Upper lobe of left lung (tissue), 6 donors: ENCODE measurements around the gene BCDIN3D. TPM values are rescaled to one million over a fixed set of nuclear protein-coding genes. Genes with fewer than 3 reads are reported as not detected.

Source experiments
- ATAC-seq, 2 donors: fragments of 200-7000 bp; cut with Tn5 transposase; one replicate each; pipeline ENCODE4 v1.9.1; 2022; ENCODE audit warnings: mild to moderate bottlenecking in 2 of 2, moderate library complexity in 2 of 2; ENCODE audit not compliant: low FRiP score in 2 of 2
- DNase-seq, 2 donors: peaks; one replicate each; pipeline ENCODE4 v3.0.0-alpha.2; 2019 to 2020
- H3K27ac ChIP-seq, 4 donors: fragments of 200-600 bp; sonication (generic); one replicate each; pipeline ENCODE4 v1.5.1; 2016 to 2019
- H3K27me3 ChIP-seq, 4 donors: fragments of 200-600 bp; sonication (generic); one replicate each; pipeline ENCODE4 v1.5.1; 2017 to 2019
- H3K36me3 ChIP-seq, 4 donors: fragments of 200-600 bp; sonication (generic); one replicate each; pipeline ENCODE4 v1.5.1; 2016 to 2019
- H3K4me1 ChIP-seq, 4 donors: fragments of 200-600 bp; sonication (generic); one replicate each; pipeline ENCODE4 v1.5.1; 2018 to 2019
- H3K4me3 ChIP-seq, 4 donors: fragments of 200-600 bp; sonication (generic); one replicate each; pipeline ENCODE4 v1.5.1; 2017 to 2019; ENCODE audit warnings: mild to moderate bottlenecking in 2 of 4, moderate library complexity in 1 of 4
- H3K9me3 ChIP-seq, 4 donors: fragments of 200-600 bp; sonication (generic); one replicate each; pipeline ENCODE4 v1.5.1; 2018 to 2019
- EP300 ChIP-seq, 4 donors: sonication (generic); formaldehyde crosslinking; IDR thresholded peaks; one replicate each; pipeline ENCODE4 v1.5.1; 2017; ENCODE audit warnings: antibody characterized with exemption in 4 of 4, control low read depth in 2 of 4
- POLR2A ChIP-seq, 4 donors: fragments of 450-650 bp; IDR thresholded peaks; one replicate each; pipeline ENCODE4 v1.5.1; 2016 to 2017; ENCODE audit warnings: antibody characterized with exemption in 4 of 4, mild to moderate bottlenecking in 2 of 4
- POLR2AphosphoS5 ChIP-seq, 2 donors: sonication (generic); formaldehyde crosslinking; IDR thresholded peaks; one replicate each; pipeline ENCODE4 v1.5.1; 2017; ENCODE audit warnings: antibody characterized with exemption in 2 of 2
- WGBS, 2 donors: methylation state at CpG; one replicate each; pipeline ENCODE4 v1.1.5; 2017 to 2018; 5-methylcytosine and 5-hydroxymethylcytosine counted together
- total RNA-seq, 6 donors: library from RNA; depleted of rRNA in 4 of 6; stranded (reverse); fragments of >200 nt in 4 of 6; gene quantifications; one replicate each; pipeline versions ENCODE4 v1.1.0 to v1.2.1, GENCODE V29; 2016 to 2021
- TF ChIP-seq, protein P1 (sequence below), 6 experiments: fragments of 450-650 bp in 4 of 6; fragments of 200-600 bp in 2 of 6; sonication (generic) in 2 of 6; IDR thresholded peaks; one replicate each; pipeline ENCODE4 v1.5.1; 2016 to 2019; ENCODE audit warnings: antibody characterized with exemption in 6 of 6
- donor health status: DM: no; HTN: no; CAD: no; lungs with moderate emphysema.
- donor health status: DM: no; HTN: yes; CAD: no; lungs with severe emphysema.

Gene BCDIN3D
- total RNA-seq, 6 donors from 2014 or later = 0.44 to 4.9 (median 4.2) TPM

DNA sequence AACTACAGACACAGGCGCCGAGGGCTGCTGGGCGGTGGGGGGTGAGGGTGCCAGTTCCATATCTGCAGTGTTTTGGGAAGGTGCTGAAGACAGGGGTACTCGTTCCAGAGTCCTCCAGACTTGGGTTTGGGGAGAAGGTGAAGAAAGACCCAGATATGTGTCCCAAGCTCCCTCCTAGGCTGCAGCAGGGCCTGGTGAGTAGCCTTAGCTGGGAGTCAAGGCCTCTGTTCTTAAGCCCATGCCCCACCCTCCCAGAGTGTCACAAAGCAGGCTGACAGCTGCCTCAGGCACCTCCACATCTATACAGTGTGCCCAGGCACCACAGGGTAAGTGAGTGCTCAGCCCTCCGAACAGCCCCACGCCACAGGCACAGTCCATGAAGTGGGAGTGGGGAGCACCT, 19.0 kb downstream of the BCDIN3D start:
- Histone ChIP-seq H3K27ac (peak overlapping the region; percentile 37 to 95 (median 93)), H3K4me3 (no peak overlapping the region), H3K36me3 (peaks cover 0 to 3% (median 0%) of the 10 kb centered on the region in 4 donors), H3K4me1 (peaks cover 50 to 60% (median 54%) of the 10 kb centered on the region in 4 donors), H3K27me3 (no peaks in the 10 kb centered on the region), H3K9me3 (no peaks in the 10 kb centered on the region)
- ATAC-seq = no peak
- 92% methylated on average over 2 to 6 of the region's 6 CpGs for WGBS, 2 donors
- DNase-seq = no peak
- TF ChIP-seq, protein P1, sequence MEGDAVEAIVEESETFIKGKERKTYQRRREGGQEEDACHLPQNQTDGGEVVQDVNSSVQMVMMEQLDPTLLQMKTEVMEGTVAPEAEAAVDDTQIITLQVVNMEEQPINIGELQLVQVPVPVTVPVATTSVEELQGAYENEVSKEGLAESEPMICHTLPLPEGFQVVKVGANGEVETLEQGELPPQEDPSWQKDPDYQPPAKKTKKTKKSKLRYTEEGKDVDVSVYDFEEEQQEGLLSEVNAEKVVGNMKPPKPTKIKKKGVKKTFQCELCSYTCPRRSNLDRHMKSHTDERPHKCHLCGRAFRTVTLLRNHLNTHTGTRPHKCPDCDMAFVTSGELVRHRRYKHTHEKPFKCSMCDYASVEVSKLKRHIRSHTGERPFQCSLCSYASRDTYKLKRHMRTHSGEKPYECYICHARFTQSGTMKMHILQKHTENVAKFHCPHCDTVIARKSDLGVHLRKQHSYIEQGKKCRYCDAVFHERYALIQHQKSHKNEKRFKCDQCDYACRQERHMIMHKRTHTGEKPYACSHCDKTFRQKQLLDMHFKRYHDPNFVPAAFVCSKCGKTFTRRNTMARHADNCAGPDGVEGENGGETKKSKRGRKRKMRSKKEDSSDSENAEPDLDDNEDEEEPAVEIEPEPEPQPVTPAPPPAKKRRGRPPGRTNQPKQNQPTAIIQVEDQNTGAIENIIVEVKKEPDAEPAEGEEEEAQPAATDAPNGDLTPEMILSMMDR (IDR thresholded peaks at IDR 0.05) = no peak
- TF ChIP-seq POLR2A (IDR thresholded peaks at IDR 0.05) (no peak), EP300 (IDR thresholded peaks at IDR 0.05) (no peak), POLR2AphosphoS5 (IDR thresholded peaks at IDR 0.05) (no peak)

DNA sequence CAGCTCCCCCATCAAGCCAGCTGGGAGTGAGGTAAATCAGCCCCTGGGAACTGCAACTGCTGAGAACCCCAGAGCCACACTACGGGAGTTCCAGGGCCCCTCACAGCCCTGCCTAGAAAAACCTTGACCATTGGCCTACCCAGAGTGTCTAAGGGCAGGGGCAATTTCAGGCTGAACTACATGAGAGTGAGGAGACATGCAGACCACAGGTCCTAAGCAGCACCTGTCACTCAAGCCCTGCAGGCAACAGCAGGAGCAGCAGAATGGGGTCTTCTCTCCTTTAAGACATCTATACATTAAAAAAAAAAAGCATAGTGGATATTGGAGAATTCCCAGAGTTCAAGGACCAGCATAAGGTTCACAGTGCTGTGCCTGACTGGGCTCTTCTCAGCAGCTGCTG, 19.6 kb downstream of the BCDIN3D start:
- WGBS, 2 donors = 100% methylated on average over 1 of the region's 1 CpG
- DNase-seq = no peak
- H3K27ac ChIP-seq = no peak overlapping the region
- H3K36me3 ChIP-seq = peaks cover 0 to 3% (median 0%) of the 10 kb centered on the region in 4 donors
- ATAC-seq = no peak
- H3K4me1 ChIP-seq = peaks cover 46 to 55% (median 51%) of the 10 kb centered on the region in 4 donors
- H3K4me3 ChIP-seq = no peak overlapping the region
- no peaks in the 10 kb centered on the region for H3K27me3 ChIP-seq
- H3K9me3 ChIP-seq = no peaks in the 10 kb centered on the region
- TF ChIP-seq, protein P1 (IDR thresholded peaks at IDR 0.05) = no peak
- no peak for TF ChIP-seq POLR2A (IDR thresholded peaks at IDR 0.05)
- TF ChIP-seq POLR2AphosphoS5 (IDR thresholded peaks at IDR 0.05) = no peak
- no peak for TF ChIP-seq EP300 (IDR thresholded peaks at IDR 0.05)

DNA sequence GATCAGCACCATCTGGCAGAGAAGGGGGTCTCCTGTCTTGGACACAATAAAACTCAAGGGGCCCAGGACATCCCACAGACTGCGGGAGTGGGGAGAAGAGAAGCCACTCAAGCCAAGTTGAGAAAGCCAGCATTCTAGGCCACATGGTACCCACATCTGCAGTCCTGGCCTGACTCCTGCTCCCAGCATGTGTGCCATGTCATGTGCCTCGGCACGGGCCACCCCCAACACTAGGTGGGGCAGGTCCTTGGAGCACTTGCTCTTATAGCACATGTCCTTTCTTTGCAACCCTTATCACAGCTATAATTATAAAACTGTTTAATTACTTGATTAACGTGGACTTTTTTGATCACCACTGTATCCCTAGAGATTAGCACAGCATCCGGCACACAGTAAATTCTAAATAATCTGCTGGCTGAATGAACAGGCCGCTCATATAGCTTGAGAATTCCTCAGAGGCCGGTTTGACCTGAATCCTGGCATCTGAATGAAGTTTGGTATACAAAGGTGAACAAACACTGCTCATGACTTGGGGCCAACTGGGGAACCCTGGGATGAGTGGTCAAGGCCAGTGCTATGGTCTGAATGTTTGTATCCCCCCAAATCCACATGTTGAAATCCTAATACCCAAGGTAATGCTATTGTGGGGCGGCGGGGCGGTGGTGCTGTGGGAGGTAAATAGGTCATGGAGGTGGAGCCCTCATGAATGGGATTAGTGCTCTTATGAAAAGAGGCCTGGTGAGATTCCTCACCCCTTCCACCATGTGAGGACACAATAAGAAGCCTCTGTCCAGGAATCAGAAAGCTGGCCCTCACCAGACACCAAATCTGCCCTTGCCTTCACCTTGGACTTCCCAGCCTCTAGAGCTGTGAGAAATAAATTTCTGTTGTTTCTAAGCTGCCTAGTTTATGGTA, 21.3 kb downstream of the BCDIN3D start:
- ATAC-seq (no peak), DNase-seq (no peak)
- Histone ChIP-seq H3K4me1 (peaks cover 39 to 45% (median 44%) of the 10 kb centered on the region in 4 donors), H3K4me3 (no peak overlapping the region), H3K27me3 (no peaks in the 10 kb centered on the region), H3K36me3 (peaks cover 0 to 3% (median 0%) of the 10 kb centered on the region in 4 donors), H3K27ac (peak overlapping the region in 3 of 4 donors; percentile 16 to 64 (median 55)), H3K9me3 (no peaks in the 10 kb centered on the region)
- TF ChIP-seq EP300 (IDR thresholded peaks at IDR 0.05) (no peak), POLR2A (IDR thresholded peaks at IDR 0.05) (no peak), POLR2AphosphoS5 (IDR thresholded peaks at IDR 0.05) (no peak)
- TF ChIP-seq, protein P1 (IDR thresholded peaks at IDR 0.05) = no peak
- WGBS, 2 donors = 80 to 81% methylated on average over 10 of the region's 10 CpGs

DNA sequence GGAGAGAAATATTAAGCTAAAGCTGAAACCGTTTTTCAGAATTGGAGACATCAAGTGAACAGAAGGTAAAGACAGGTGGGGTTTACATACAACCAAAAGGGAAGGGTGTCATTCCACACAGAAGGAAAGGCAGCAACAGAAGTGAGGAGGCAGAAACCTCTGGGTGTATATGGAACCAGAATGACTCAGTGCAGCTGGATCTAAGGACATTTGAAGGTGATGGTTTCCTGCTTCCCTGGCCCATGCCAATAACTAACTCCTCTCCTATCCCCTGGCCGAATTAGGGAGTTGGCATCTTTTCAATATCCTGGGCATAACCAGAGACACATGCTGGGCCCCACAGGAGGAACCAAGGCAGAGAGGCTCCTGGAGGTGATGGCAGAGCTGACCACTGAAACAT, 23.1 kb downstream of the BCDIN3D start:
- Histone ChIP-seq H3K4me1 (peaks cover 26 to 31% (median 28%) of the 10 kb centered on the region in 4 donors), H3K27ac (no peak overlapping the region), H3K27me3 (no peaks in the 10 kb centered on the region), H3K9me3 (no peaks in the 10 kb centered on the region), H3K36me3 (peaks cover 0 to 3% (median 1%) of the 10 kb centered on the region in 4 donors), H3K4me3 (no peak overlapping the region)
- no peak for ATAC-seq
- TF ChIP-seq POLR2A (IDR thresholded peaks at IDR 0.05) = no peak
- no peak for TF ChIP-seq EP300 (IDR thresholded peaks at IDR 0.05)
- TF ChIP-seq, protein P1 (IDR thresholded peaks at IDR 0.05) = no peak
- no peak for TF ChIP-seq POLR2AphosphoS5 (IDR thresholded peaks at IDR 0.05)
- DNase-seq = no peak
- WGBS, 2 donors = 63 to 66% methylated on average over 2 of the region's 2 CpGs
